Lung microvascular endothelial cell (primary cell): ENCODE results near the gene HAT1. TPM values are rescaled to one million over a fixed set of nuclear protein-coding genes. Genes with fewer than 3 reads are reported as not detected.

Source experiments
- DNase-seq, 2 donors: peaks; one replicate each; pipeline versions ENCODE4 v3.0.0 to v3.0.0-alpha.2; 2010; ENCODE audit warnings: low read depth in 2 of 2
- total RNA-seq: library from RNA; depleted of rRNA; stranded (reverse); fragments of >200 nt; gene quantifications from 2 replicates; pipeline ENCODE4 v1.2.1, GENCODE V29; 2014

Gene HAT1
- total RNA-seq, 1 donor from 2014 or later: 17.9 TPM

DNA sequence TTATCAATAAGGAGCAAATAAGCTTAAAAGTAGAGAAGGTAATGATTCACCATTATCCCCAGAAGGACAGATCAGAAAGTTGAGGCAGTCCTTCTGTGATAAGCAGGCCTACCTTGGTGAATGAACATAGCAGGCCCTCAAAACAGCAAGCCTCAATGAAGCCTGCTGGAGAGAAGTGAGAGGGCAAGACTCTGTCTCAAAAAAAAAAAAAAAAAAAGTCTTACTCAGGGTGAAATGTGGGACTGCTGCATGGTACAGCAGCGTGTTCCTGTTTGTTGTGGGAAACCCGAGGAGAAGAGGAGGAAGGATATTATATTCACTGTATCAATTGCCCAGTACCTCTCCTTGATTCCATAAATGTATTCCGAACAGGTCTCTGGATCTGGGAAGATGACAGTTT, 8.7 kb upstream of the HAT1 start:
- no peak for DNase-seq

DNA sequence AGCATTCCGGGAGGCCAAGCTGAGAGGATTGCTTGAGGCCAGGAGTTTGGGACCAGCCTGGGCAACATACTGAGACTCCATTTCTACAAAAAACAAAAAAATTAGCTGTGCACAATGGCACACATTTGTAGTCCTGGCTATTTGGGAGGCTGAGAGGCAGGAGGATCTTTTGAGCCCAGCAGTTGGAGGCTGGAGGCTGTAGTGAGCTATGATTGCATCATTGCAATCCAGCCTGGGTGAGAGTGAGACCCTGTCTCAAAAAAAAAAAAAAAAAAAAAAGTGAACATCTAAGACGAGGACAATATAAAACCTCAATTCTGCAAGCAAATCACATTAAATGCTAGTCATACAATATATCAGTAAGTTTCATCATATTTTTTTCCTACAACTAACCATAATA, 2.8 kb upstream of the HAT1 start:
- DNase-seq: no peak

DNA sequence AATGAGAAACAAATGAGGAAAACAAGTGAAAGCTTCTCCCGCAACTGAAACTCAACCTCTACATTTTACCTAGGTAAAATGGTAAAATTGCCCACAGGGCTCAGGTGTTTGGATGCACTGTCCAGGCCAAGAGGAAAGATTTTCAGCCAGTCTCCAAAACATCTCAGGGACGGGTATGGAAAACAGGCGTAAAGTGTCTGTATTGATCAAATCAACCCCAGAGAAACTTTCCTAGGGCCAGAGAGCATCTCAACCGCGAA, 361 bp upstream of the HAT1 start:
- DNase-seq: no peak

DNA sequence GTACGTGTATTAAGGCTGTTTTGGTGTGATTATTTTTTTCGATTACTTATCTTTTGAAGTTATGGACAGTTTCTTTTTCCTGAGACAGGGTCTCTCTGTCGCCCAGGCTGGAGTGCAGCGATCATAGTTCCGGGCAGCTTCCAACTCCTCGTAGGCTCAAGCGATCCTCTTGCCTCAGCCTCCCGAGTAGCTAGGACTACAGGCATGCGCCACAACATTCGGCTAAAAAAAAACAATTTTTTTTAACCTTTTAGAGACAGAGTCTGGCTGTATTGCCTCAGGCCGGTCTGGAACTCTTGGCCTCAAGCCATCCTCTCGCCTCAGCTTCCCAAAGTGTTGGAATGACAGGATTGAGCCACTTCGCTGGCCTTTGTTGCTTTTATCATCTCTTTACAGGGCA, 945 bp downstream of the HAT1 start:
- DNase-seq: peak; percentile 28 to 46

DNA sequence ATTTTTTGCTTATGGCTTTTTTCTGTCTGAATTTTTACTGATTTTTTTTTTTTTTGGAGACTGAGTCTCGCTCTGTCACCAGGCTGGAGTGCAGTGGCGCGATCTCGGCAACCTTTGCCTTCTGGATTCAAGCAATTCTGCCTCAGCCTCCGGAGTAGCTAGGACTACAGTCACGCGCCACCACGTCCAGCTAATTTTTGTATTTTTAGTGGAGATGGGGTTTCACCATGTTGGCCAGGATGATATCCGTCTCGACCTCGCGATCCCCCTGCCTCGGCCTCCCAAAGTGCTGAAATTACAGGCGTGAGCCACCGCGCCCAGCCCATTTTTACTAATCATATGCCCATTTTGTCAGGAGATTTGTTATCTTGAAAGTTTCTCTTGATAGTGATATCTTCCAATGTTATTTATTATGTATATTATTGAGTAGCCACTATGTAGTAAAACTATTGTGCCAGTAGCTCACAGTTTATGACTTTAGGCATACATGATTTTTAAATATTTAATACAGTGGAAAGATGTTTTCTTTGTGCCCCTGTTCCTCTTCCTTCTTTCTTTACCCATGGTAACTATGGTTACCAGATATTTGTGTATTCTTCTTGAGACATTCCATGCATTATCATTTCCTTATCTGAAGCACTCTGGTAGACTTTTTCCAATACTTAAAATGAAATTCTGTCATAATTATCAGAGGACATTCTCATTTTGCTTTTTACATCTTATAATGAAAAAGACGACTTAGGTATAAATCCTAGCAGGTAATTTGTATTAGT, 2.1 kb downstream of the HAT1 start:
- DNase-seq: no peak

DNA sequence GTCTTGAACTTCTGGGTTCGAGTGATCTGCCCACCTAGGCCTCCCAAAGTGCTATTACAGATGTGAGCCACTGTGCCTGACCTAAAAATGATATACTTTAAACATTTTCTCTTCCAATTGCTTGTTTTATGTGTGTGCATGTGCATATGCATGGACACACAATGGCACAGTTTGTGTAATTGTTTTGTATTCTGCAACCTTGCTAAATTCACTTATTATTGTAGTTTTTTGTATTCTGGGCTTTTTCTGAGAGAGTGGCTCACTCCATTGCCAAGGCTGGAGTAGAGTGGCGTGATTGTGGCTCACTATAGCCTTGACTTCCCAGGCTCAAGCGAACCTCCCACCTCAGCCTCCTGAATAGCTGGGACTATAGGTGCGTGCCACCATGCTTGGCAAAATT, 8.1 kb downstream of the HAT1 start:
- DNase-seq: no peak

DNA sequence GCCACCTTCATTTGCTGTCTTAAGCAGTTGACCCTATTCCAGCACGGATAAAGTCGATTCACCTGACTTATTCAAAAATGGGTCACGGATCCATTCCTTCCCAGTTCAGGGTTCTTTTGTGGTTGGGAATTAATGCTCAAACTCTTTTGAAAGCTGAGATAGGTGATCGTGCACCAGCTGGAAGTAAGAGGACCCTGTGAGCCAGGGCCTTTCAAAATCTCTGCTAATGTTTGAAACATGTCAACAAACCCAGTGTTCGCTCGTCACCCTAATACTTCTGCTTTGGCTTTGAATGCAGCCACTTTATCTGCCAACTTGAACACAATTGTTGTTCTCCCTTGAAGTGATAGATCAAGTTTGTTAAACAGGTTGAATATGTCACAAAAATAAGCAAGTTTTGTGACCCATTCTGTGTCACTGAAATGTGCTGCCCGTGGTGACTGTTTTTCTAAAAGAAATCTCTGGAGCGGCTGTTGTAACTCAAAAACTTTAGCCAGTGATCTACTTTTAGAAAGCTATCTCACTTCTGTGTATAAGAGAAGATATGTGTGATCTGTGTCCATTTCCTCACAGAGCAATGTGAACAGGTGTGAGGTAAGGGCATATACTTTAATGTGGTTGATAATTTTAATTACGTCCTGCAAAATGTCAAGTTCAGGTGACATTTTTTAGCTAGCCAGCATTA, 16.9 kb downstream of the HAT1 start:
- DNase-seq: no peak

DNA sequence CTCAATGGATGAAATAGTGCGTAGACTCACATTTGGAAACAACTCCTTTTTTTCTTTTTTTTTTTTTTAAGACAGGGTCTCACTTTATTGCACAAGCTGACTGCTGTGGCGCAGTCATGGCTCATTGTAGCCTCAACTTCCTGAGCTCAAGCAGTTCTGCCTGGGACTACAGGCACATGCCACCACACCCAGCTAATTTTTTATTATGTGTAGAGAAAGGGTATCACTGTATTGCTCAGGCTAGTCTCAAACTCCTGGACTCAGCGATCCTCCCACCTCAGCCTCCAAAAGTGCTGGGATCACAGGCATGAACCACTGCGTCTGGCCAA, 17.4 kb downstream of the HAT1 start:
- no peak for DNase-seq

DNA sequence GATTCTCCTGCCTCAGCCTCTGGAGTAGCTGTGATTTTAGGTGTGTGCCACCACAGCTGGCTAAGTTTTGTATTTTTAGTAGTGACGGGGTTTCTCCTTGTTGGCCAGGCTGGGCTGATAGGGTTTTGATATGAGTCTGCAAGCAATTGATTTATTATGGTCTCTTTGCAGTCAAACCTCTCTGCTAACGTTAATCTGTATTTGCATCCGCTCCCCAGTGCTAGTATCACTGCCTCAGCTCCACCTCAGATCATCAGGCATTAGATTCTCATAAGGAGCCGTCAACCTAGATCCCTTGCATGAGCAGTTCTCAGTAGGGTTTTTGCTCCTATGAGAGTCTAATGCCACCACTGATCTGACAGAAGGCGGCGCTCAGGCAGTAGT, 19.0 kb downstream of the HAT1 start:
- no peak for DNase-seq

DNA sequence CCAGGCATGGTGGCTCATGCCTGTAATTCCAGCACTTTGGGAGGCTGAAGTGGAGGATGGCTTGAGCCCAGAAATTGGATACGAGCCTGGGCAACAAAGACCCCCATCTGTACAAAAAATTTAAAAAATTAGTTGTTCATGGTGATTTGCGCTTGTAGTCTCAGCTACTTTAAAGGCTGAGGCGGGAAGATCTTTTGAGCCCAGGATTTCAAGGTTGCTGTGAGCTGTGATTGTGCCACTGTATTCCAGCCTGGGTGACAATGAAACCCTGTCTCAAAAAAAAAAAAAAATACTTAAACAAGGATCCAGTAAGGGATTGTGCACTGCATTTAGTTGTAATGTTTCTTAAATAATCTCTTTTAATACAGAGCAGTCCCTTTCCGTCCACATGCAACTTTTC, 21.6 kb downstream of the HAT1 start:
- DNase-seq: no peak

DNA sequence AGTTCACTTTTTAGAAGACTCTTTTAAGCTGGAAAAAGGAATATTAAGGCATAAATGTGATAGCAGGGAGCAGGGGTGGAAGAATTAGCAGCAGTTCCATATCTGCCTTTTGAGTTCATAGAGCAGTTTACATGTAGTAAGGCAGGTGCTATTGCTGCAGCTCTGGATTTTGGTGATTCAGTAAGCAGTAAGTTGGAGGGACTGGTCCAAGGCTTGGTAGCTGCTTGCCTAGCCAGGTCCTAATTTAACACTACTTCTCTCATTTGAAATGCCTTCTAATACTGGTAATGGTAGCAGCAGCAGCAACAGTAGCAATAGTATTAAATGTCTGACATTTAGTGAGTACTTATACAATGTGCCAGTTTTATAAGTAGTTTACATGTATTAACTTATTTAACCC, 30.0 kb downstream of the HAT1 start:
- no peak for DNase-seq

DNA sequence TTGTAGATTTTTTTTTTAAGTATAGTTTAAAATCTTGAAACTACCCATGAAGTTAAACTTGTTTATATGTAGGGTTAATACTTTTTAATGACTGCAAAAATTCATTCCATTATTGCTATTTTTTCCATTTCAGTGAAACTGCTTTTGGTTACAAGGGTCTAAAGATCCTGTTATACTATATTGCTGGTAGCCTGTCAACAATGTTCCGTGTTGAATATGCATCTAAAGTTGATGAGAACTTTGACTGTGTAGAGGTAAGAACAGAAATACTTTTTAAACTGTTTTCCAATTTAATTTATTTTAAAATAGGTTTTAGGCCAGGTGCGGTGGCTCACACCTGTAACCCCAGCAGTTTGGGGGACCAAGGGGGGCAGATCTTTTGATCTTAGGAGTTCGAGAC, 30.5 kb downstream of the HAT1 start:
- no peak for DNase-seq

DNA sequence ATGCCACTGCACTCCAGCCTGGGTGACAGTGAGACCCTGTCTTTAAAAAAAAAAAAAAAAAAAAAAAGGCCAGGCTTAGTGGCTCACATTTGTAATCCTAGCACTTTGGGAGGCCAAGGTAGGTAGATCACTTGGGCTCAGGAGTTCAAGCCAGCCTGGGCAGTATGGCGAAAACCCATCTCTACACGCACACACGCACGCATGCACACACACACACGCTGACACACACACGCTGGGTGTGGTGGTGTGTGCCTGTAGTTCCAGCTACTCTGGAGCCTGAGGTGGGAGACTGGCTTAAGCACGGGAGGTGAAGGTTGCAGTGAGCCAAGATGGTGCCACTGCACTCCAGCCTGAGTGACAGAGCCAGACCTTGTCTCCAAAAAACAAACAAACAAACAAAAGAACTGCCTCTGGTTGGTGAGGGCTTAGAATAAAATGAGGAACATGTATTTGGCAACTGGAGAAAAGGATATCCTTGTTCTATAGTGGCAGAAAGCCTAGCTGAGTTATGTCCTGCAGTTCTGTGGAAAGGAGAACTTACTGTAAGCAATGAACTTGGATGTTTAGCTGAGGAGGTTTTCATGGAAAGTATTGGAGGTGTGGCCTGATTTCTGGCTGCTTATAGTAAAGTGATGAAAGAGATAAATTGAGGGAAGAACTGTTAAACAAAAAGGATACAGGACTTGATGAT, 34.0 kb downstream of the HAT1 start:
- no peak for DNase-seq

DNA sequence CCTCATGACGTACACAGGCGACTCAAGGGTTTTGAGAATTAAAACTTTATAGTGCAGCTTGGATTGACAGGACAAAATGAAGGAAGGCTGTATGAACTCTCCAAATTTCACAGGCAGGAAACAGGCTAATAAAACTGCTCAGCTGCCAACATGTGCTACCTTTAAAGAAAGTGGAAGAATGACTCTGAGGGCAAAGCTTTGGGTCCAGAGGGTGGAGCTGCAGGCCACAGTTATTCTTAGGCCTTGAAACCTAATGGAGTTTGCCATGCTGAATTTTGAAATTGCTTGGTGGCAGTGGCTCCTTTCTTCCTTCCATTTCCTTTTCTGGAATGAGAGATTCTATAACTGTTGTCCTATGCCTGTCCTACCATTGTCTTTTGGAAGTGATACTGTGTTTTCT, 34.8 kb downstream of the HAT1 start:
- DNase-seq: peak in 1 of 2 donors; percentile 5

DNA sequence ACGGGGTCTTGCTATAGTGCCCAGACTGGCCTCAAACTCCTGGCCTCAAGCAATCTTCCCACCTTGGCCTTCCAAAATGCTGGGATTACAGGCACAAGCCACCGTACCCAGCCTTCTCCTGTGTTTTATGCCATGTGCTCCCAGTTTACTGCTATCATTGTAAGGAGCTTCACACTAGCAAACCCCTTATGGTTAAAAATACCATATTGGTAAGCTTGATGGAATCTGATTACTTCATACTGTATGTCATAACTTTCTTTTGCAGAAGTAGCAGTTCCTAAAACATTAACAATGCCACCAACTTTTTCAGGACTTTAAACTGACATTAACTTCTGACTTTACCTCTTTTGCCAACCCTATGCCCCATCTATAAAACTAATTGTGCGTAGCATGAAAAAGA, 36.2 kb downstream of the HAT1 start:
- DNase-seq: no peak

DNA sequence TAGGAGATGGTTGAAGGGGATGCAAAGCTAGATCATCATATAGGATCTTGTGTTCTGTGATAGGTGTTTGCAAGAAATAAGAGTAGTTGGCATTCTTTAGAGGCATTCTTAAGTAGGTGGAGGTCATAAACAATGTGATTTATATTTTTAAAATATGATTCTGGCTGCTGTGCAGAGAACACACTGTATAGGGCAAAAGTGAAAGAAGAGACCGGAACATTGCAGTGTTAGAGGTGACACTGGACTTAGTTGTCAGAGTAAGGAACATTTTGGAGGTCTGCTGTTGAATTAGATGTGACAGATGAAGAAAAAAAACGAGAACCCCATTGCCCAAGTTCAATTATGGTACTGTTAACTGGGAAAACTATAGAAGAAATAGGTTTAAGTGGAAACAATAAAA, 37.7 kb downstream of the HAT1 start:
- no peak for DNase-seq

DNA sequence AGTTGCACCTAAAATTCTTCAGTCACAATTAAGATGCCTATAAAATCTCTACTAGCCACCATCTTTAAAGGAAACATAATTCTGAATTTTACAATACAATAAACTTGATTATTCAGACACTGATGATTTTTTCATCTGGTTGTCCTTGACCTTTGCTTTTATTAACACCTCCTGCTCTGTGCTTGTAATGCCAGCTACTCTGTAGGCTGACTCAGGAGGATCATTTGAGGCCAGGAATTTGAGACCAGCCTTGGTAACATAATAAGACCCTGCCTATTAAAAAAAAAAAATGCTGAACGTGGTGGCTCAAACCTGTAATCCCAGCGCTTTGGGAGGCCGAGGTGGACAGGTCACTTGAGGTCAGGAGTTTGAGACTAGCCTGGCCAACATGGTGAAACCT, 38.3 kb downstream of the HAT1 start:
- no peak for DNase-seq

DNA sequence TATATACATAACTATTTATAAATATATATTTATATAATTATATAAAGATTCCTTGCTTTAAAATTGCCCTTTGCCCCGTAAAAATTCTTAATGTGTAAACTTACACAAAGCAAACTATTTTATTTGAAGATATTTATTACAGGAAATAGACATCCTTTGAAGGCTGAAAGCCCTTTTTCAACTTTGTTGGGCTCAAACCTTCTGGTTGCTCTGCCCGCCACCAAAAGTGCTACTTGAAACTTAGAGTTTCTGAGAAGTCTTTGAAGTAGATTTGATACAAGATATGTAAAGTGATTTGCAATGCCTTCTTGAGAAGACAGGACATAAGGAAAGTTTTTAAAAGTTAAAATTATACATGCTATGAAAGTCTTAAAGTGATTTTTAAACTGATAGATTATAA, 40.9 kb downstream of the HAT1 start:
- DNase-seq: no peak

DNA sequence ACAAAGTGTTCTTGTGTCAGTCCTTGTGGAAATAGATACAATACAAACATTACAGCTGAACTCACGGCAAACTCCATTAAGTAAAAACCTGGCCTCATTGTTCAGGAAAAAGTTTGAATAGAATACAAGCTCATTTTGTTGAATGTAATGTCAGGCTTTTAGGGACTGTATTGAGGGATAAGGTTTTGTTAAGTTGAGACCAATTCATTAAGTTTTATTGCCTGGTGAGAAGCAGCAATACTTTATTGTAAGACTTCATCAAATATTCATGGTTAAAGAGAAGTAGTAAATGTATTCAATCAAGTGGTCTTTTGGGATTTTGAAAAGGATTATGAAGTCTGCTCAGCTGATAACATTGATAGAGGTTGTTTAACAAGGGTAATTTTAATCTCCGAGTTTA, 42.0 kb downstream of the HAT1 start:
- DNase-seq: no peak

DNA sequence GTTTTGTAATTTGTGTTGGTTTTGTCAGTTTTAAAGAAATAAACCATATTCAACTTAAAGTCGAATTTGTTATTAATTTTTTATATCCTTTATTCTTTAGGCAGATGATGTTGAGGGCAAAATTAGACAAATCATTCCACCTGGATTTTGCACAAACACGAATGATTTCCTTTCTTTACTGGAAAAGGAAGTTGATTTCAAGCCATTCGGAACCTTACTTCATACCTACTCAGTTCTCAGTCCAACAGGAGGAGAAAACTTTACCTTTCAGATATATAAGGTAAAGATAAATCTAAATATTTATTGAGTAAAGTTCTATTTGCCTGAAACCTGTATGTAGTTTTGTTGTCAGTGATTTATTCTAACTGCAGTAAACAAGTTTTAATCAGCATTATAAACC, 43.0 kb downstream of the HAT1 start:
- DNase-seq: no peak

DNA sequence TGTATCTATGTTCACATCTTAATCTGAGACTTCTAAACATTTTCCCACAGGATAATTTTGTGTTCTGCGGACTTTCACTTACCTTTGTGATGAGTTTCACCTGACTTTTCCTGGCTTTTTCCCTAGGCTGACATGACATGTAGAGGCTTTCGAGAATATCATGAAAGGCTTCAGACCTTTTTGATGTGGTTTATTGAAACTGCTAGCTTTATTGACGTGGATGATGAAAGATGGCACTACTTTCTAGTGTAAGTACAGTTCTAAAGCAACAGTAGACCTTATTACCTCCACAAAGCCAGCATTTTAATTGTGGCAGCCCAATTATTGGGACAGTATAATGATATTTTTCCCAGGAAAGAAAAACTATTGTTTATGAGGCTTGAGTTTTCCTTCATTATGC, 43.4 kb downstream of the HAT1 start:
- DNase-seq: no peak

DNA sequence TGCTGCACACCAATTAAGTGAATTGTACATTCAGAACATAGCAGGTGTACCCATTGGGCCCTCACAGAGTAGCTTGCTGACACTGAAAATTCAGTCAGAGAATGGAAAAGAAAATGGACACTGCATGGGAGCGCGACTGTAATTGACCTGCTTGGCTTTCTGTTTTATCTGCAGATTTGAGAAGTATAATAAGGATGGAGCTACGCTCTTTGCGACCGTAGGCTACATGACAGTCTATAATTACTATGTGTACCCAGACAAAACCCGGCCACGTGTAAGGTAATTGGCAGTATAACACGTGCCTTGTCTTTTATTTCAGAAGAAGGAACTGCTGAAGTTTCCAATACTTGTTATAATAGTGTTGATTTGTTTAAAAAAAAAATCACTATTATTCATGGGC, 44.0 kb downstream of the HAT1 start:
- no peak for DNase-seq

DNA sequence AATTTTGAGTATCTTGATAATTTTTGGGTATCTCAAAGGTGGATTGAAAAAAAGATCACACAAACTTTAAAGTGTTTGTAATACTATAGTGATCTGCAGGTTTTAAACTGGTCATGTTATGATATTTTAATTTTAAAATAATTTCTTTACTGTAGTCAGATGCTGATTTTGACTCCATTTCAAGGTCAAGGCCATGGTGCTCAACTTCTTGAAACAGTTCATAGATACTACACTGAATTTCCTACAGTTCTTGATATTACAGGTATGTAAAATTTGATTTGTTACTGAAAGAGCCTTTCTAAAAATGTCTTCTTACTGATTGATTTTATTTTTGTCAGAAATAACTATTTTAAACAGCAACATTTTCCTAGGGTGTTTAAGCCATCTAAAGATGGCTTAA, 44.4 kb downstream of the HAT1 start:
- no peak for DNase-seq
